C4-2B (cell line): ENCODE measurements around the gene HRNR.

ENCODE experiments used
- CTCF ChIP-seq: fragments of 450-650 bp; conservative IDR thresholded peaks from 2 replicates; pipeline ENCODE4 v1.5.1; 2017; ENCODE audit warnings: mild to moderate bottlenecking
- ZFX ChIP-seq: fragments of 450-650 bp; IDR thresholded peaks from 2 replicates; pipeline ENCODE4 v1.6.1; 2017

DNA sequence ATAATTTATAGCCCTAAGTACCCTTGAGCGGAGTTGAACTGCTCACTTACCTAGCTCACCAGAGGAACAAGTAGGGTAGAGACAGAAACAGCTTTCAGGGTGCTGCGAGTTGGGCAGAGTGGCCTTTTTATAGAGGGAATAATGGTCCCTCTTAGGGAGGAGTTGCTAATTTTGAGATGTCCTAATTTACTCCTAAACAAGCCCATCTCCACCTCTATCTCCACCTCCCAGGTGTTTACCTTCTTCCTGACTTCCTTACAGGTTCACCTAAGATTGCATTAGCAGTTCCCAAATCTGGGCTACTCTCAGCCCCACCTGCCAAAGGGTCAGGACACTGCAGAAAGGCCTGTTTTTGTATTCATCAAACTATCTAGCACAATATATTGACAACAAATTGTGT, at the start of gene HRNR:
- TF ChIP-seq CTCF (no peak), ZFX (no peak)
